Testis (tissue), 3 donors: ENCODE data around the gene HMGA1. TPM values are rescaled to one million over a fixed set of nuclear protein-coding genes. Genes with fewer than 3 reads are reported as not detected.

Experiments used
- DNase-seq: peaks from one replicate; pipeline ENCODE4 v3.0.0-alpha.2; 2019
- H3K27ac ChIP-seq, 2 donors: fragments of 200-600 bp; sonication (generic); one replicate each; pipeline ENCODE4 v1.5.1; 2019
- H3K27me3 ChIP-seq: fragments of 200-600 bp; sonication (generic); one replicate; pipeline ENCODE4 v1.5.1; 2019
- H3K36me3 ChIP-seq: fragments of 200-600 bp; sonication (generic); one replicate; pipeline ENCODE4 v1.5.1; 2017; ENCODE audit warnings: low read depth; ENCODE audit errors: missing control alignments
- H3K4me1 ChIP-seq: fragments of 200-600 bp; sonication (generic); one replicate; pipeline ENCODE4 v1.5.1; 2019
- H3K4me3 ChIP-seq, 2 donors: fragments of 200-600 bp; sonication (generic); one replicate each; pipeline ENCODE4 v1.5.1; 2017 to 2019
- H3K9me3 ChIP-seq: fragments of 200-600 bp; sonication (generic); one replicate; pipeline ENCODE4 v1.5.1; 2017
- POLR2A ChIP-seq: fragments of 450-650 bp; IDR thresholded peaks from one replicate; pipeline ENCODE4 v1.6.1; 2017; ENCODE audit warnings: antibody characterized with exemption, mild to moderate bottlenecking, moderate library complexity
- WGBS, 2 donors: methylation state at CpG; one replicate each; pipeline ENCODE4 v1.1.5; 2018; 5-methylcytosine and 5-hydroxymethylcytosine counted together
- intact Hi-C: fragments of 100-400 bp; cut with DNase I; formaldehyde crosslinking; loops from one replicate; pipeline ENCODE4 v1.15.1; 2023; ENCODE audit warnings: low total_unique reads
- microRNA-seq, 2 donors: library from miRNA; unstranded; fragments of <30 nt; microRNA quantifications; one replicate each; pipeline ENCODE4, GENCODE V29; 2016; ENCODE audit warnings: borderline number of aligned reads in 2 of 2, borderline replicate concordance in 1 of 2
- polyA plus RNA-seq: library from polyadenylated mRNA; stranded (reverse); fragments of 350-450 nt; fragmentation: Illumina TruSeq; extraction: RNeasy Lipid Tissue Mini Kit (QIAGEN cat#74804); gene quantifications from one replicate; pipeline ENCODE4 v1.2.3, GENCODE V29; 2014; ENCODE audit warnings: low read depth, low replicate concordance; ENCODE audit not compliant: insufficient read depth
- small RNA-seq, 2 donors: library from RNA; depleted of rRNA; stranded (forward); fragments of <200 nt; gene quantifications; one replicate each; pipeline ENCODE3, GENCODE V24; 2016
- total RNA-seq, 2 donors: library from RNA; depleted of rRNA; stranded (reverse); fragments of >200 nt; gene quantifications; one replicate each; pipeline ENCODE4 v1.2.3, GENCODE V29; 2016
- TF ChIP-seq, protein P1 (sequence below), 3 experiments: fragments of 450-650 bp in 2 of 3; fragments of 200-600 bp in 1 of 3; sonication (generic) in 1 of 3; IDR thresholded peaks; one replicate each; pipeline ENCODE4 v1.5.1; 2016 to 2019; ENCODE audit warnings: antibody characterized with exemption in 3 of 3, mild to moderate bottlenecking in 2 of 3, moderate library complexity in 1 of 3

HMGA1 gene
- total and polyA plus RNA-seq, 3 donors from 2014 or later = 136 to 204 (median 184) TPM

DNA sequence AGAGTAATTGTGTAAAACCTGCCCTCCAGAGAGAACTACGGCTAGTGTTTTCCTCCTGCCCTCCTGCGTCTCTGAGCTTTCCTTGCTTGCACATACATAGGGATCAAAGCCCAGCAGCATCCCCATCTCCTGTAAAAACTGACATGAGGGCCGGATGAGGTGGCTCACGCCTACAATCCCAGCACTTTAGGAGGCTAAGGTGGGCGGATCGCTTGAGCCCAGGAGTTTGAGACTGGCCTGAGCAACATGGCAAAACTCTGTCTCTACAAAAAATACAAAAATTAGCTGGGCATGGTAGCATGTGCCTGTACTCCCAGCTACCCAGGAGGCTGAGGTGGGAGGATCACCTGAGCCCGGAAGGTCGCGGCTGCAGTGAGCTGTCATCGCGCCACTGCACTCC, 52.5 kb downstream of the HMGA1 start:
- Histone ChIP-seq H3K4me1 (no peaks in the 10 kb centered on the region), H3K9me3 (no peaks in the 10 kb centered on the region), H3K4me3 (no peak overlapping the region), H3K36me3 (no peaks in the 10 kb centered on the region), H3K27ac (no peak overlapping the region), H3K27me3 (no peaks in the 10 kb centered on the region)
- WGBS, 2 donors = 93 to 95% methylated on average over 10 to 11 of the region's 11 CpGs
- intact Hi-C loops = no loop called here
- DNase-seq = no peak
- TF ChIP-seq POLR2A = no peak
- TF ChIP-seq, protein P1, sequence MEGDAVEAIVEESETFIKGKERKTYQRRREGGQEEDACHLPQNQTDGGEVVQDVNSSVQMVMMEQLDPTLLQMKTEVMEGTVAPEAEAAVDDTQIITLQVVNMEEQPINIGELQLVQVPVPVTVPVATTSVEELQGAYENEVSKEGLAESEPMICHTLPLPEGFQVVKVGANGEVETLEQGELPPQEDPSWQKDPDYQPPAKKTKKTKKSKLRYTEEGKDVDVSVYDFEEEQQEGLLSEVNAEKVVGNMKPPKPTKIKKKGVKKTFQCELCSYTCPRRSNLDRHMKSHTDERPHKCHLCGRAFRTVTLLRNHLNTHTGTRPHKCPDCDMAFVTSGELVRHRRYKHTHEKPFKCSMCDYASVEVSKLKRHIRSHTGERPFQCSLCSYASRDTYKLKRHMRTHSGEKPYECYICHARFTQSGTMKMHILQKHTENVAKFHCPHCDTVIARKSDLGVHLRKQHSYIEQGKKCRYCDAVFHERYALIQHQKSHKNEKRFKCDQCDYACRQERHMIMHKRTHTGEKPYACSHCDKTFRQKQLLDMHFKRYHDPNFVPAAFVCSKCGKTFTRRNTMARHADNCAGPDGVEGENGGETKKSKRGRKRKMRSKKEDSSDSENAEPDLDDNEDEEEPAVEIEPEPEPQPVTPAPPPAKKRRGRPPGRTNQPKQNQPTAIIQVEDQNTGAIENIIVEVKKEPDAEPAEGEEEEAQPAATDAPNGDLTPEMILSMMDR (IDR thresholded peaks at IDR 0.05) = no peak

DNA sequence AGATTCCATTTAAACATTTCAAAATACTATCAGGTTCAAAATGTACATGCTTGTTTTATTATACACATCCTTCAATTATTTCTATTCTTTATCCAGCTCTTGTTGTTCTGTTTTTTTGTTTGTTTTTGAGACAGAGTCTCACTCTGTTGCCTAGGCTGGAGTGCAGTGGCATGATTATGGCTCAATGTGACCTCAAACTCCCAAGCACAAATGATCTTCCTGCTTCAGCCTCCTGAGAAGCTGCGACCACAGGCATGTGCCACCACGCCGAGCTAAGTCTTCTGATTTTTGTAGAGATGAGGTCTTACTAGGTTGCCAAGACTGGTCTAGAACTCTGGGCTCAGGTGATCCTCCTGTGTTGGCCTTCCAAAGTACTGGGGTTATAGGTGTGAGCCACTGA, 56.3 kb downstream of the HMGA1 start:
- Histone ChIP-seq H3K4me1 (no peaks in the 10 kb centered on the region), H3K9me3 (no peaks in the 10 kb centered on the region), H3K36me3 (no peaks in the 10 kb centered on the region), H3K27ac (no peak overlapping the region), H3K4me3 (no peak overlapping the region), H3K27me3 (no peaks in the 10 kb centered on the region)
- TF ChIP-seq POLR2A = no peak
- TF ChIP-seq, protein P1 (IDR thresholded peaks at IDR 0.05) = no peak
- no peak for DNase-seq
- intact Hi-C loops = no loop called here
- 100% methylated on average over 2 to 3 of the region's 3 CpGs for WGBS, 2 donors

DNA sequence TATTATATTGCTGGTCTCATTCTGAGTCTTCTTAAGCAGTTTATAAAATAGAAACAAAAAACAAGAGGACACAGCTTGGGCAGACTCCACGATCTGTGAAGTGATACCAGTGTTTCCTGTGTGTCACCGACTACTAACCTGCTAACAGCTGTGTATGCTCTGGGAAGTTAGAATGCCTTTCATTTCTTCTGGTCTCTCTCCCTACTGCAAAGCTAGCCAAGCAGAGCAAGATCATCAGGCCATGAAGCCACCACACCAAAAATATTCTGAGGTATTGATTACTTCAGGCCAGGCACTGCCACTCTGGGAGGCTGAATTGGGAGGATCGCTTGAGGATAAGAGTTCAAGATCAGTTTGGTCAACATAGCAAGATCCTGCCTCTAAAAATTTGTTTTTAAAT, 59.0 kb downstream of the HMGA1 start:
- no peaks in the 10 kb centered on the region for H3K9me3 ChIP-seq
- 72 to 85% methylated on average over 3 of the region's 3 CpGs for WGBS, 2 donors
- no peaks in the 10 kb centered on the region for H3K36me3 ChIP-seq
- H3K4me3 ChIP-seq = no peak overlapping the region
- TF ChIP-seq, protein P1 (IDR thresholded peaks at IDR 0.05) = no peak
- TF ChIP-seq POLR2A = no peak
- intact Hi-C loops = no loop called here
- no peaks in the 10 kb centered on the region for H3K27me3 ChIP-seq
- H3K27ac ChIP-seq = no peak overlapping the region
- no peaks in the 10 kb centered on the region for H3K4me1 ChIP-seq
- DNase-seq = no peak

Small RNA genes within 50 kb of the gene (microRNA-seq; reads per million reads assigned to microRNA genes)
- 0 to 0.69 reads per million in 2 donors for gene MIR6835

Small RNA genes within 50 kb of the gene (small RNA-seq; reads per million reads assigned to genes)
- 0 to 0.09 reads per million in 2 donors for gene MIR6835

Other genes starting within 250 kb of the HMGA1 start
- 1 to 10 TPM; 3.5 TPM for gene GRM4, start 90.8 kb upstream of the HMGA1 start, total RNA-seq
- gene GRM4, start 90.8 kb upstream of the HMGA1 start, polyA plus RNA-seq = 1.6 TPM
- gene SMIM29, start 12.1 kb downstream of the HMGA1 start, total RNA-seq = 10 to 100 TPM; 27.6 to 35.8 TPM
- gene SMIM29, start 12.1 kb downstream of the HMGA1 start, polyA plus RNA-seq = 19.3 TPM
- gene NUDT3, start 155.8 kb downstream of the HMGA1 start, total RNA-seq = 10 to 100 TPM; 24.0 to 28.3 TPM
- gene NUDT3, start 155.8 kb downstream of the HMGA1 start, polyA plus RNA-seq = 18.7 TPM
- gene RPS10, start 189.2 kb downstream of the HMGA1 start, total RNA-seq = 1,000 to 10,000 TPM in 1 of 2 donors, 100 to 1,000 TPM in 1; 926 to 1,691 TPM
- 1,309 TPM for gene RPS10, start 189.2 kb downstream of the HMGA1 start, polyA plus RNA-seq
- gene PACSIN1, start 229.2 kb downstream of the HMGA1 start, total RNA-seq = 1 to 10 TPM; 2.5 to 3.1 TPM
- gene PACSIN1, start 229.2 kb downstream of the HMGA1 start, polyA plus RNA-seq = 2.1 TPM